ENCODE measurements around the gene INHBE.
"Not testable (repeated sequence)": the region's sequence is repeated elsewhere in the genome, so short reads cannot be mapped to it uniquely, and the experiment has no call there.

The INHBE gene

GRCh38 chr12:57497223-57498131, 42.4 kb downstream of the INHBE start:
- no peak for DNase-seq (ENCODE audit: low read depth)

GRCh38 chr12:57498132-57498502, 43.0 kb downstream of the INHBE start:
- no peak for DNase-seq (ENCODE audit: low read depth)

- no peak for DNase-seq (ENCODE audit: low read depth)
Measured at GRCh38 chr12:57498571-57498970, 43.5 kb downstream of the INHBE start.

GRCh38 chr12:57500213-57500612, 45.1 kb downstream of the INHBE start:
- no peak for DNase-seq (ENCODE audit: low read depth)

- DNase-seq (ENCODE audit: low read depth): not testable (repeated sequence)
Measured at GRCh38 chr12:57502311-57502969, 47.3 kb downstream of the INHBE start.

- not testable (repeated sequence) for DNase-seq (ENCODE audit: low read depth)
Measured at GRCh38 chr12:57506541-57506940, 51.4 kb downstream of the INHBE start.
